K562 (cell line): ENCODE data around the gene MRPL27.

ENCODE experiments used
- POLR2A ChIP-seq: fragments of 450-650 bp; conservative IDR thresholded peaks from 2 replicates; pipeline ENCODE4 v1.6.1; 2016
- RNF2 ChIP-seq: sonication (generic); IDR thresholded peaks from 2 replicates; pipeline ENCODE4 v1.6.1; 2016
- ZNF445 ChIP-seq: fragments of 250-450 bp; sonication (Bioruptor Pico); IDR thresholded peaks from 2 replicates; pipeline ENCODE4 v1.4.0; 2020; ENCODE audit warnings: low read depth, mild to moderate bottlenecking, moderate library complexity
- TF ChIP-seq, protein P1 (sequence below), 3 experiments: IDR thresholded peaks in 2 of 3; conservative IDR thresholded peaks in 1 of 3; 2 replicates each; pipeline ENCODE4 v1.5.1; 2011 to 2012; ENCODE audit warnings: low read length in 3 of 3, mild to moderate bottlenecking in 3 of 3, control low read depth in 2 of 3, improper control_type of control experiment in 1 of 3, inconsistent platforms in 1 of 3, low read depth in 1 of 3, mixed read lengths in 1 of 3, moderate library complexity in 1 of 3; ENCODE audit not compliant: insufficient read depth in 2 of 3

DNA sequence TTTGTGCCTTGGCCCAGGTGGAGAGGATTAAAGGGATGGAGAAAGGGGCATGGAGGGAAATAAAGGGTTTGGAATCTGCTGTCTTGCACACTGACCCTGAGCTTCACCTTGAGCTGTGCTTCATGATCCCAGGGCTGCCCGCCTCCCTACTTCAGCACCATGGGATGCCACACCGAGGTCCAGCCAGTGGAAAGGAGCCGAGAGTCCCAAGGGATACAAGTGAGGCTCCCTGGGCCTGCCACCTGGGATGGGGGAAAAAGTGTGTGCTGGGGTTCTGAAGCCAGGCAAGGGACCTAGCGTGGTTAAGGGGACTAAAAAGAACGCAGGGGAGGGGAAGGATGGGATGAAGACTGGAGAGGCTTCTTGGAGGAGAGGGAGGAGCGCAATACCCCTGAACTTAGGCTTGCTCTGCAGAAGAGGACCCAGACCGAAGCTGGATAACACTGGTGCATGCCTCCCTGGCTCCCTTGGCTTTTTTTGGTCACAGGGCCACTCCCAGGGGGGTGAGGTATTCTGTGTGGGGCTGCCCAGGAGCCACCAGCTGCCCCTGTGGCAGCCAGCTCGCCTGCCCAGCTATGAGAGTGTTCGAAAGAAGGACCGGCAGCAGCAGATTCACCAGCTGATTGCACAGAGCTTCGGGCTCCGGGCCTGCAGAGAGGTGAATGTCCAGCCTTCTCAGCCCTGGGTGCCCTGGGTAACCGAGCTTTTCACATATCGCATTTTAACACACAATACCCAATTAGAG lies 7.2 kb downstream of the MRPL27 start:
- no peak for TF ChIP-seq POLR2A
- no peak for TF ChIP-seq ZNF445 (CRISPR knock-in tag)
- no peak for TF ChIP-seq RNF2
- TF ChIP-seq, protein P1, sequence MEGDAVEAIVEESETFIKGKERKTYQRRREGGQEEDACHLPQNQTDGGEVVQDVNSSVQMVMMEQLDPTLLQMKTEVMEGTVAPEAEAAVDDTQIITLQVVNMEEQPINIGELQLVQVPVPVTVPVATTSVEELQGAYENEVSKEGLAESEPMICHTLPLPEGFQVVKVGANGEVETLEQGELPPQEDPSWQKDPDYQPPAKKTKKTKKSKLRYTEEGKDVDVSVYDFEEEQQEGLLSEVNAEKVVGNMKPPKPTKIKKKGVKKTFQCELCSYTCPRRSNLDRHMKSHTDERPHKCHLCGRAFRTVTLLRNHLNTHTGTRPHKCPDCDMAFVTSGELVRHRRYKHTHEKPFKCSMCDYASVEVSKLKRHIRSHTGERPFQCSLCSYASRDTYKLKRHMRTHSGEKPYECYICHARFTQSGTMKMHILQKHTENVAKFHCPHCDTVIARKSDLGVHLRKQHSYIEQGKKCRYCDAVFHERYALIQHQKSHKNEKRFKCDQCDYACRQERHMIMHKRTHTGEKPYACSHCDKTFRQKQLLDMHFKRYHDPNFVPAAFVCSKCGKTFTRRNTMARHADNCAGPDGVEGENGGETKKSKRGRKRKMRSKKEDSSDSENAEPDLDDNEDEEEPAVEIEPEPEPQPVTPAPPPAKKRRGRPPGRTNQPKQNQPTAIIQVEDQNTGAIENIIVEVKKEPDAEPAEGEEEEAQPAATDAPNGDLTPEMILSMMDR (IDR thresholded peaks at IDR 0.05 in 2 of 3, conservative IDR thresholded peaks at IDR 0.05 in 1 of 3; ENCODE audit: insufficient read depth in 2 of 3, low read depth in 1 of 3, low read length in 3 of 3): no peak
